GM19463 (cell line): ENCODE measurements around the gene ACR.

Experiments
- ATAC-seq: cut with Tn5 transposase; IDR thresholded peaks from one replicate; pipeline ENCODE4 v1.9.1; 2021; ENCODE audit warnings: mild to moderate bottlenecking, moderate library complexity; ENCODE audit not compliant: unreplicated experiment

ACR gene

GRCh38 chr22:50716290-50717024 is 21.5 kb upstream of the ACR start:
- ATAC-seq: no peak

GRCh38 chr22:50717709-50718351 is 20.2 kb upstream of the ACR start:
- no peak for ATAC-seq

- no peak for ATAC-seq
Observed at GRCh38 chr22:50718352-50718709, 19.7 kb upstream of the ACR start.

GRCh38 chr22:50719814-50720300 is 18.1 kb upstream of the ACR start:
- no peak for ATAC-seq

- no peak for ATAC-seq
Observed at GRCh38 chr22:50720301-50721256, 17.4 kb upstream of the ACR start.

GRCh38 chr22:50721257-50721844 is 16.7 kb upstream of the ACR start:
- no peak for ATAC-seq

- no peak for ATAC-seq
Observed at GRCh38 chr22:50722048-50722701, 15.8 kb upstream of the ACR start.

GRCh38 chr22:50722716-50723428 is 15.1 kb upstream of the ACR start:
- ATAC-seq: no peak

- ATAC-seq: no peak
Observed at GRCh38 chr22:50723991-50724390, 14.0 kb upstream of the ACR start.

- no peak for ATAC-seq
Observed at GRCh38 chr22:50724616-50725015, 13.4 kb upstream of the ACR start.

- ATAC-seq: no peak
Observed at GRCh38 chr22:50725597-50725996, 12.4 kb upstream of the ACR start.

GRCh38 chr22:50726643-50727340 is 11.2 kb upstream of the ACR start:
- no peak for ATAC-seq

- ATAC-seq: no peak
Observed at GRCh38 chr22:50727678-50728522, 10.1 kb upstream of the ACR start.

- no peak for ATAC-seq
Observed at GRCh38 chr22:50728523-50728931, 9.5 kb upstream of the ACR start.

GRCh38 chr22:50729391-50730012 is 8.5 kb upstream of the ACR start:
- no peak for ATAC-seq

- no peak for ATAC-seq
Observed at GRCh38 chr22:50730013-50730891, 7.8 kb upstream of the ACR start.
